SIG-M5 treated with dmso at 0.1 percent for 504 hours (cell line): Measurements from ENCODE around the gene PYGB.
"Not testable (repeated sequence)": the region's sequence is repeated elsewhere in the genome, so short reads cannot be mapped to it uniquely, and the experiment has no call there.

Experiments
- DNase-seq: peaks from one replicate; lab custom pipeline; 2025; ENCODE audit not compliant: unreplicated experiment; lab: John Stamatoyannopoulos, UW

Gene PYGB

GRCh38 chr20:25229486-25230165, 18.3 kb upstream of the PYGB start:
- no peak for DNase-seq

GRCh38 chr20:25230166-25230831, 17.6 kb upstream of the PYGB start:
- no peak for DNase-seq

DNA sequence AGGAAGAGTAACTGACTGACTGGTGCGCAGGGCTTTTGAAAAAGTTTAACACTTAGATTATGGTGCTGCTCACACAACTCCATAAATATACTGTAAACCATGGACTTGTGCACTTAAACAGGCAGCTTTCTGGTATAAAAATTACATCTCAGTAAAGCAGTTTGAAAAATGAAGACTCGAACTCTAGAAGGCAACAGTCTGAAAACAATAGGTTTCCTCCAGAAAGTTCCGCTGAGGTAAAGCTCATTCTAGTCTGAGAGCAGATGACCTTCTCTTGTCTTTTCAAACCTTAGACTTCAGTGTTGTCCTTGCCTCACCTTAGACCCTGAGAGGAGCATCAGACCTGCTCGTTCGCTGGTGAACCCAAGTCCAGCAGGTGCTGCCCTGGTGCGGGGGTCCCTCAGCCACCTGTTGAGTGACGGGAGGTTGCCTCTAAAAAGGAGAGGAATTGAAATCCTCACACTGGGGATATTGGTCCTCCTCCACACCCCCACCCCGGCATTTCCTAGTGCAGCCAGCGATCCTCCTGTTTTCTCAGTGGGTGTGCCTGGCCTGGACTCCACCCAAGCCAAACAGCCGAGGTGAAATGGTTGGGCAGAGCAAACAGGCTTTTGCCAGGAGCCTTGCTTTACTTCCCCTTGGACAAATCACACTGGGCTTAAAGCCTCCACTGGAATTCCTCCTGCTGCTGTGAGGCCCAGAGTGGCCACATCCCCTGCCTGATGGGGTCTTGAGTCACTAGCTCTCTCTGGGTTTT, 14.7 kb upstream of the PYGB start:
- DNase-seq: peak; percentile 47

GRCh38 chr20:25234009-25234849, 13.7 kb upstream of the PYGB start:
- not testable (repeated sequence) for DNase-seq

DNA sequence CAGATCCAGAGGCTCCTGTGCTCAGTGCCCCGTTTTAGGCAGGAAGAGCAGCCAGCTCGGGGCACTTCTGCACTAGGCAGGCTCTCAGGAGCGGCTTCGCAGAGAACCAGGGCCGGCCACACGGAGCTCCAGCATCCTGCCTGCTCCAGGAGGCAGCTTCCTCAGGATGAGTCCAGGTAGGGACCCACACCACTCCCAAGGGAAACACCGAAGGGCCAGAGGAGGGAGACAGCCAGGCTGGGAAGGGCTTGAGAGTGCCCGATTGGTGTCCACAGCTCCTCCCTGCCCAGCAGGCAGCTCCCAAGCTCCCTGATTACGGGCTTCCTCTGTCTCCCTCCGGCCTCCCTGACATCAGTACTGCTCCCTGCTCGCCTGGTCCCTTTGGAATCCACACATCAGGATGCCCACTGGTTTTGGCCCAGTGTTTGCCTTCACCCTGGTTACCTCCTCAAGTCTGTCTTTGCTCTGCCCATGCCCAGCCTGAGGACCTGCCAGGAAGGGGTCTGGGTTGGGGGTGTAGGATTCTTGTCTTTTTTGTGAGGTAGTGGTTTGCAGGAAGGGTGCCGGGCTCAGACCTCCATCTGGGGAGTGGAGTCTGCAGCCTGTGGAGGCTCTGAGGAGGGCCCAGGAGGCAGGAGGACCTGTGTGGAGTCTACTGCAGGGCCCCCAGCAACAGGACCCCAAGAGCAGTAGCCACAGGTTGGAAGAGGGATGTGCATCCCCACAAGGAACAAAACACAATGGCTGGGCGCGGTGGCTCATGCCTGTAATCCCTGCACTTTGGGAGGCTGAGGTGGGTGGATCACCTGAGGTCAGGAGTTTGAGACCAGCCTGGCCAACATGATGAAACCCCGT, 11.2 kb upstream of the PYGB start:
- no peak for DNase-seq

DNA sequence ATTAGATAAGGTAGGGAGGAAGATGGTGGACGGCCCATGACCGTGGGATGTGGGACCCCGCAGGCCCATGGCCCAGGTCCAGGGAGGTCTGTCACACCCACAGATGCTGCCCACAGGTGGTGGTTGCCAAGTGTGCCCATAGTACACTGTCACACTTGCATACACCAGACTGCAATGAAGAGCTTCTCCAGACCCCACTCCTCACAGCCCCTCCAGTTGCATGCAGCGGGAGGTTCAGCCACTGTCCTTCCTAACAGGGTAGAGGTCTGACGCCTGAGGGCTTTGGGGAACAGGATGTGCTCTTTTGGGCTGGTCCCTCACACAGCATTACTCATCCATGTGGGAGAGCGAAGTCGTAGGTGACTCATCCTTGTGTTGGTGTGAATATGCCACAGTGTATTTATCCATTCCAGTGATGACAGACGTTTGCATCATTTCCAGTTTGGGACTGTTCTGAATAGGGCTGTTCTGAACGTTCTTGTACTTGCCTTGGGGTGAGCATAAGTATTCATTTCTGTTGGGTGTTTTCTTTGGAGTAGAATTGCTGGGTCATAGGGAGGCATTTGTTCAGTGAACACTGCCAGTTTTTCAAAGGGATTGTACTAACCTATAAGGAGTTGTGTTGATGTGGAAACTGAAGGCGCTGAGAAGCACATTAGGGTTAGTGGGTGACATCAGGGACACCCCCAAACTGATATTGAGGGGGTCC, 10.1 kb upstream of the PYGB start:
- peak; percentile 98 for DNase-seq

DNA sequence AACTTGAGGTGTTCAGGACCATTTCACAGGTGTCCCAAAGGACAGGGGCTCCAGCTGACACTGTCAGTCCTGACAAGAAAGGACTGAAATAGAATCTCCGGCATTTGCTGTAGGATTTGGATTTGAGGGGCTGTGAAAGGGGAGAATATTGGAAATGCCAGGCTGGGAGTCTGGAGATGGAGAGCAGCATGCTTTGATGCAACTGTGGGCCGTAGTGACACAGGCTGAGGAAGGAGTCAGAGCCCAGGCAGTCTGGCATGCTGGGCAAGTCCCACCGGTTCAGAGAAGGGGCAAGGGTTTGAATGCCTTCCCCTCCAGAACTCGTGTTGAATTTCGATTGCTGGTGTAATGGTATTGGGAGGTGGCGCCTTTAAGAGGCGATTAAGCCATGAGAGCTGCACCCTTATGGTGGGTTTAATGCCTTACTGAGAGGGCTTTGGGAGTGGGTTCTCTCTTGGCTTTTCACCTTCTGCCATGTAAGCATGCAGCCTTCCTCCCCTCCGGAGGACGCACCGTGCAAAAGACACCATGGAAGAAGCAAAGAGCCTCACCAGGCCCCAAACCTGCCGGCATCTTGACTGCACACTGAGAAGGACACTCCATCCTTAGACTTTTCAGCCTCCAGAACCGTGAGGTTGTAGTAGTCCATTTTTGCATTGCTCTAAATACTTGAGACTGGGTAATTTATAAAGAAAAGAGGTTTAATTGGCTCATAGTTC, 9.4 kb upstream of the PYGB start:
- DNase-seq: no peak

DNA sequence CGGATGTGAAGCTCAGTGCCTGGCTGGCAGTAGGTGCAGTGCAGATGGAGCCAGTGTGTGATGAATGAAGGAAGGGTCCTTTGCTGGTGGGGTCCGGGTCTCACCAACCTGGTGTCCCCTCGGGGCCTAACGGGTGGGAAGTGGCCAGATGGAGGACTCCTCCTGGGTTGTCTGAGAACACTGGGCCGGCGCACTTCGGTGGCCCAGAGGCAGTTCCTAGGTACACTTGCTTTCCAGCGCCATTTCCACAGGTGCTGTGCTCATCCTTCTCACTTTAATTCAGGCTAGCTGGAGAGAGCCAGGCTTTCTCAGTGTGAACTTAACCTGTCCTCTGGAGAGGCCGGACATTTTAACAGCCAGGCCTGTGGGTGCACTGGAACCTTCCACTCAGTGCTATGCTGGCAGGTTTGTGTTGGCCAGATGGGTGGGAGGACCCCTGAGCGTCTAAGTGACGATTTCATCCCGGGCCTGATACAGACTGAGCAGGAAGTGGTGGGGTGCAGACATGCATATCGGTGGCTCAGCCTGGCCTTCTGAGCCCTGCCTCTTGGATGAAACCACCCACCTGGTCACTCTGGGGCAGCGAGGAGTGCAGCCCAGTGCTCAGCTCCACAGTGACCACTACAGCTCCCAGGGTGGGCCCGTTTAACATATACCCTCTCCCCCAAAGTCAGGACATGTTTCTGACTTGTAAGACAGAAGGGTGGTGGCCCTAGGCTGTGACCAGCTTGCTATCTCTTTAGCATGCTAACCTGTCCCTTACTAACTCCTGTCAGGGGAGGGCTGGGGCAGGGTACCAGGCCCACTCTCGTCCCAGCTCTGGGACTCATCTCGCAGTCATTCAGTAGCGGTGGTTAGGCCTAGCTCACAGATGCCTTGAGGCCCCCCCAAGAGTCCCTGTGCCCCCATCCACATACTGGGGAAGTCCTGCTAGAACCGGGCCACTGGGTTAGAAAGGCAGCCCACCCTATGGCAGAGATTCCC, 8.2 kb upstream of the PYGB start:
- DNase-seq: no peak

- DNase-seq: not testable (repeated sequence)
Observed at GRCh38 chr20:25240851-25241658, 6.8 kb upstream of the PYGB start.

GRCh38 chr20:25241659-25241955, 6.3 kb upstream of the PYGB start:
- not testable (repeated sequence) for DNase-seq

DNA sequence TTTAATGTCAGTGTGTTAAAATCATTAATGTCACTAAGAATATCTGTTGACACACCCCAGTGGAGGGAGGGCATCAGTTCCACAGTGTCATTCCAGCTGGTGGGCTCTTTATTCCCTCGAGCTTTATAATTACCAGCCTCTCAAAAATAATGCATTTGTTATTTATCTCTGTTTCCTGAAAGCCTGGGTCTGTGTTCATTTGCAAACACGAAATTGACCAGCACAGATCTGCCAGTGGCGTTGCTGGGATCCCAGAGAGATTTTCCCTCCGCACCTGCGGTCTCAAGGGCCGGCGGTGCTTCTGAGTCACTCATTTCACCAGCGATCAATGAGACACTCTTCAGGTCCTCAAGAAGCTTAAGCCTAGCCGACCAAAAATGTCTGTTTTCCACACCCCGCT, 5.7 kb upstream of the PYGB start:
- DNase-seq: no peak

GRCh38 chr20:25243416-25243979, 4.4 kb upstream of the PYGB start:
- DNase-seq: no peak

DNA sequence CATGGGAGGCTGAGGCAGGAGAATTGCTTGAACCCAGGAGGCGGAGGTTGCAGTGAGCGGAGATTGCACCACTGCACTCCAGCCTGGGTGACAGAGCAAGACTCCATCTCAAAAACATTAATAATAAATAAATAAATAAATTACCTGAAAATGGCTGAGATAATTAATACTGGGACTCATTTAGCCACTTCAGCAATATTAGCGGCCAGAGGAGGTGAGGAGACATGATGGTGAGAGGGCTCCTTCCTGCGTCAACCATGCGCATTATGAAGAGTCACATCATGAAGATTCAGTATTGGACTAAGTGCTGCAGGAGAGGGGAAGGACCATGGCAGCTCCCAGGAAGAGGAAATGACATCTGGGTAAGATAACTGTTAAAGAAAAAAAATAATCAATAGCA, 2.9 kb upstream of the PYGB start:
- DNase-seq: no peak

GRCh38 chr20:25245461-25245860, 2.4 kb upstream of the PYGB start:
- no peak for DNase-seq

- no peak for DNase-seq
Observed at GRCh38 chr20:25246182-25246999, 1.5 kb upstream of the PYGB start.

DNA sequence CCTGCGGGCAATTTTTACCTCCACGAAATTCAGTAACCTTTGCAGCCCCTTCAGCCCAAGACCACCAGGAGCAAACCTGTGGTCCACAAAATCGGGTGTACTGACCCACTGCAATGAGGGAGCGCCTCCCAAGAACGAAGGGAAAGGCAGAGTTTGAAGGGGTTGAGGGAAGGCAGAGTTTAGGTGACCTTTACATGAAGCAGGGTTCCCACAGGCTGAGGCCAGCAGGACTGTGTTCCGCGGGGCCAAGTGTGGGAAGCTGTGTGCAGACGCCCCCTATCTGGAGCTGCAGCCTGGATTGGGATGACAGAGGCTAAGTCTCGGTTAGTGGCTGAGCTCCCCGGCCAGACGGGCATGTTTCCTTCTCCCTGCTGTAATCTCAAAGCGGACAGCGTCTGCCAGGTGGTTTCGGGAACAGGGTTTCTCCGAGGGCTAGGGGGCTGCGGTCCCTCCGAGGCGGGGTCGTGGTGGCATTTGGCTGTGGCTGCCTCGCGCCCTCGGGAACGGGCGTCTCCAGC, 826 bp upstream of the PYGB start:
- DNase-seq: peak; percentile 41
